HG02798 (cell line): ENCODE measurements around the gene KRTAP5-1.
"Not testable (repeated sequence)": the region's sequence is repeated elsewhere in the genome, so short reads cannot be mapped to it uniquely, and the experiment has no call there.

Experiments
- ATAC-seq: cut with Tn5 transposase; IDR thresholded peaks from one replicate; pipeline ENCODE4 v1.9.1; 2021; ENCODE audit warnings: mild to moderate bottlenecking; ENCODE audit not compliant: unreplicated experiment, poor library complexity

The KRTAP5-1 gene, protein sequence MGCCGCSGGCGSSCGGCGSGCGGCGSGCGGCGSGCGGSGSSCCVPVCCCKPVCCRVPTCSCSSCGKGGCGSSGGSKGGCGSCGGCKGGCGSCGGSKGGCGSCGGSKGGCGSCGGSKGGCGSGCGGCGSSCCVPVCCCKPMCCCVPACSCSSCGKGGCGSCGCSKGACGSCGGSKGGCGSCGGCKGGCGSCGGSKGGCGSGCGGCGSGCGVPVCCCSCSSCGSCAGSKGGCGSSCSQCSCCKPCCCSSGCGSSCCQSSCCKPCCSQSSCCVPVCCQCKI

GRCh38 chr11:1584661-1585370, at the start of gene KRTAP5-1:
Gene KRTAP5-1 (minus strand): TSS chr11:1585283. CDS start chr11:1585249, 34 bp downstream.
- not testable (repeated sequence) for ATAC-seq

- ATAC-seq: no peak
These were observed 48.8 kb upstream of the KRTAP5-1 start for GRCh38 chr11:1633864-1634263.

DNA sequence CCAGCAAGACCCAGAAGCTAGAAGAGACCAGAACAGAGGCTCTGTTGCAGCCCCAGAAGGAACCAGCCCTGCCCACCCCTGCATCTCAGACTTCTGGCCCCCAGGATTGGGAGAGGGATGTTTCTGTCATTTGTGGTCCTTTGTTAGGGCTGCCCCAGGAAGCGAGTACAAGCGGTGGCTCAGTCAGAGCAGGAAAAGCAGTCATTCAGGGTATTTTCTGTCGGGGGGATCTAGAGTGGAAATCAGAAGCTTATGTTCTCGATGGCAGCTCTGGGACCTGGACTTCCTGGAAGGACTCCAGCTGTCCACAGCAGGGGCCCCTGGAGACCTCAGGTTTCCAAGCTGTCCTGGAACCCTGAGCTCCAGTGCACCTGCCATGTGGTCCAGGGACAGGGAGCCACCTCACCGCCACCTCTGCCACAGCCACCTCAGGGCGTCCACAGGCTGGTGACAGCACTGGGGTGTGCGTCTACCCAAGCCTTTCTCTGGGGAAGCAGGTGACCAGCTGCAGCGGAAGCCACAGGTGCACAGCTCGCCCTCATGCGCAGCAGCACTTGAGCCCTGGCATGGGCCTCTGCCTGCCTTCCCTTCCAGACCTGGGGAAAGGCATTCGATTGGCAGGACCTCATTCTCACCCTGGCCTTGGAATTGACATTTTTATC, 47.1 kb upstream of the KRTAP5-1 start:
- no peak for ATAC-seq

DNA sequence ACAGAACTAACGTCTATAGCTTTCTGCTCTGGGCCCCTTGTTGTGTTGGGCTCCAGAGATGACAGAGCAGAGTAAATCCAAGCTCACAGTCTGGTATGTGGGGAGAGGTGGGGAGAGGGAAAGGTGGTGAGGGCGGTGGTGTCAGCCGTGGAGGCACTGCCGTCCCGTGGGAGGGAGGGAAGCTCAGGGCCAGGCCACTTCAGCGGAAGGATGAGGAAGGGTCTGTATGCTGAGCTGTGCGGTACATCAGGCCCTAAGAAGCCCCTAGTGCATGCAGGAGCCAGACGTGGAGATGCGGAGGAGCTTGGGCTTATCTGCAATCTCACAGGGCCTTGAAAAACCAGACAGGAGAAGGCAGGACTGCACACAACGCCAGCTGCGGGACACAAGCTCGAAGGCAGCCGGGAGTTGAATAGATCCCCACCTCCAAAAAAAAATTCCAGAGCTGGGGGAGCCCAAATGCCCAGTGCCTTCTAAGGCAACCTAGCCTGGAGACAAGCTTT, 46.0 kb upstream of the KRTAP5-1 start:
- ATAC-seq: no peak

DNA sequence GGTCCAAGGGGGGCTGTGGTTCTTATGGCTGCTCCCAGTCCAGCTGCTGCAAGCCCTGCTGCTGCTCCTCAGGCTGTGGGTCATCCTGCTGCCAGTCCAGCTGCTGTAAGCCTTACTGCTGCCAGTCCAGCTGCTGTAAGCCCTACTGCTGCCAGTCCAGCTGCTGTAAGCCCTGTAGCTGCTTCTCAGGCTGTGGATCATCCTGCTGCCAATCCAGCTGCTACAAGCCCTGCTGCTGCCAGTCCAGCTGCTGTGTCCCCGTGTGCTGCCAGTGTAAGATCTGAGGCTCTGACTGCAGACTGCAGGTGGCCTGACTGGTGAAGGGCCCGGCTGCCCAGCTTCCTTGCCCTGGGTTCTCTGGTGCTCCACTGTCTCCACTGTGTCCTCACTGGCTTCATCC, 45.2 kb upstream of the KRTAP5-1 start:
- no peak for ATAC-seq

DNA sequence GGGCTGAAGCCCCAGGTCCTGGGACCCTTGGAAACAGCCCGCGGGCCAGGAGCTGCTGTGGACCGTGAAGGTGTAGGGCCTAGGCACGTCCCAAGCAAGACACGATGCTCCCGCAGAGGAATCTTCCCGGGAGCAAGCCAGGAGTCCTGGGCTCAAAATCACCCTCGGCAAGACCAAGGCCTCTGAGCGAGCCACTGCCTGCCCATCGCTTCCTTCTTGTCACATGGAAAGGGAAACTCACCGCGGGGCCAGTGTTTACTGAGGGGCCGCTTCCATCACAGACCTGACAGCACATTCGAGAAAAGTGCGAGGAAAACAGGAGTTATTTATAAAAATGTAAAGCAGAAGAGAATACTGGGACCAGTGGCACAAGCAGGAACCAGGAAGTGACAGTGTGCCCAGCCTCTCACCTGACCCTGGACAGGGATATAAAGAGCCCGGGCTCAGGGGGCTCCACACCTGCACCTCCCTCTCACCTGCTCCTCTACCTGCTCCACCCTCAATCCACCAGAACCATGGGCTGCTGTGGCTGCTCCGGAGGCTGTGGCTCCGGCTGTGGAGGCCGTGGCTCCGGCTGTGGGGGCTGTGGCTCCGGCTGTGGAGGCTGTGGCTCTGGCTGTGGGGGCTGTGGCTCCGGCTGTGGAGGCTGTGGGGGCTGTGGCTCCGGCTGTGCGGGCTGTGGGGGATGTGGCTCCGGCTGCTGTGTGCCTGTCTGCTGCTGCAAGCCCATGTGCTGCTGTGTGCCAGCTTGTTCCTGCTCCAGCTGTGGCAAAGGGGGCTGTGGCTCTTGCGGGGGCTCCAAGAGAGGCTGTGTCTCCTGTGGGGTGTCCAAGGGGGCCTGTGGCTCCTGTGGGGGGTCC, 44.5 kb upstream of the KRTAP5-1 start, which contains the start of gene KRTAP5-5:
Gene KRTAP5-5 (plus strand): TSS at position 450 of the 860 bp plus-strand sequence. CDS start 66 bp downstream, at position 516.
- no peak for ATAC-seq

GRCh38 chr11:1628506-1629325, 43.6 kb upstream of the KRTAP5-1 start:
- no peak for ATAC-seq

DNA sequence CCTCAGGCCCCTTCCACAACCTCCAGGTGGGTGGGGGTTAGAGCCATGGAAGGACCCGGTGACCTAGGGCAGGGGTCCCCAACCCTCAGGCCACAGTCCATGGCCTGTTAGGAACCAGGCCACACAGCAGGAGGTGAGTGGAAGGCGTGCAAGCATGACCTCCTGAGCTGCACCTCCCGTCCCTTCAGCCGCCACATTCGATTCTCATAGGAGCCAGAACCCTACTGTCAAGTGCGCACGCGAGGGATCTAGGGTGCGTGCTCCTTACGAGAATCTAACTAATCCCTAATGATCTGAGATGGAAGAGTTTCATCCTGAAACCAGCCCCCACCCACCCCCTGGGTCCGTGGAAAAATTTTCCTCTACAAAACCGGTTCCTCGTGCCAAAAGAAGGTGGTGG, 40.5 kb upstream of the KRTAP5-1 start:
- ATAC-seq: no peak

- ATAC-seq: no peak
These were observed 39.5 kb upstream of the KRTAP5-1 start for GRCh38 chr11:1624621-1625020.

DNA sequence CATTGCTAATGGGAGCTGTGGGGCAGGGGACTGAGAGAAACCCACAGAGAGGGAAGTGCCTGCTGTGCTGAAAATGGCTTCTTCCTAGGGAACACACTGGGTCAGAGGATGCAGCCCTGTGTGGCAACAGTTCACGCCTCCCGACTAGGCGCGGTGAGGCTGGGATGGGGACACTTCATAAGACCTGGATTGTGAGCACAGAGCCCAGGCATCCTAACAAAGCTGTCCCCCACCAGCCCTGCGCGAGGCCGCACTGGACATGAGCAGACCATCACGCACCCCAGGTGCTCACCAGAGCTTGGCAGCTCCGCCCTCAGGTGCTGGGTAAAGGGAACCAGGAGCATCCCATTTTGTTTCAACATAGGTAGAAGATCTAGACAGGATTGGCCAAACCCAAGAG, 38.6 kb upstream of the KRTAP5-1 start:
- ATAC-seq: no peak

DNA sequence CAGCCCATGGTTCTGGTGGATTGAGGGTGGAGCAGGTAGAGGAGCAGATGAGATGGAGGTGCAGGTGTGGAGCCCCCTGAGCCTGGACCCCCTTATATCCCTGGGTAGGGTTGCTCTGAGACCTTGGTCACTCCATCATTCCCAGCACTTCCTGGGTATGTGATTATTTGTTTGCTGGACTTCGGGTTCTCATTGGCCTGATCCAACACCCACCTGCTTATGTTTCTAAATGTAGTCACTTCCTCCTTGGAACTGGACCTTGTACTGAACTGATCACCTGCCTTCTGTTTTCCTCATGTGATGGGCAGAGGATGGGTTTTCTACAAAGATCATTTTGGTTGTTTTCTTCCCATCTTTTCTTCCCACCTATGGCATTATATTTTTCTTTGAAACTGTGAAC, 37.0 kb upstream of the KRTAP5-1 start, which contains the start of gene KRTAP5-4:
Gene KRTAP5-4 (minus strand): TSS at position 53 of the 400 bp plus-strand sequence. CDS start 45 bp downstream, at position 8.
- no peak for ATAC-seq

GRCh38 chr11:1619449-1619848, 34.4 kb upstream of the KRTAP5-1 start:
- ATAC-seq: no peak

DNA sequence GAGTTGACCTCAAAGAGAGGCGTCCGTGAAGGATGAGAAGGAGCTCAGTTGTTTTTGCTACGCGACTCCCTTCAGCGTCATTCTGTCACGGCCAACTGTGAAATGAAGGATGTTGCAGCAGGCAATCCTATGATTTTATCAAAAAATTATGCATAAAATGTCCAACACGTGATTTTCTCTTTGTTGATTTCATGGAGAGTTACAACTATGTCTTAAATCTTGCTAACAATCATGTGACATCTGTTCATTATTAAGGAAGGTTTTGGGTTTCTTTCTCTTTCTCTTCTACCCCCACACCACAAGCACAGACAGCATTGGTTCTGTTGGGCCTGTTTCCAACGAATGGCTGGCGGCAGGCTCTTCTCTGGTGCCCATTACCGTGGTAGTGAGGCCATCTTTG, 33.1 kb upstream of the KRTAP5-1 start:
- ATAC-seq: no peak

- no peak for ATAC-seq
These were observed 23.3 kb upstream of the KRTAP5-1 start, which contains the start of gene KRTAP5-3 for GRCh38 chr11:1608363-1608762. Gene KRTAP5-3 (minus strand): TSS chr11:1608463. CDS start chr11:1608385, 78 bp downstream.

GRCh38 chr11:1607901-1608300, 22.8 kb upstream of the KRTAP5-1 start:
- ATAC-seq: not testable (repeated sequence)

DNA sequence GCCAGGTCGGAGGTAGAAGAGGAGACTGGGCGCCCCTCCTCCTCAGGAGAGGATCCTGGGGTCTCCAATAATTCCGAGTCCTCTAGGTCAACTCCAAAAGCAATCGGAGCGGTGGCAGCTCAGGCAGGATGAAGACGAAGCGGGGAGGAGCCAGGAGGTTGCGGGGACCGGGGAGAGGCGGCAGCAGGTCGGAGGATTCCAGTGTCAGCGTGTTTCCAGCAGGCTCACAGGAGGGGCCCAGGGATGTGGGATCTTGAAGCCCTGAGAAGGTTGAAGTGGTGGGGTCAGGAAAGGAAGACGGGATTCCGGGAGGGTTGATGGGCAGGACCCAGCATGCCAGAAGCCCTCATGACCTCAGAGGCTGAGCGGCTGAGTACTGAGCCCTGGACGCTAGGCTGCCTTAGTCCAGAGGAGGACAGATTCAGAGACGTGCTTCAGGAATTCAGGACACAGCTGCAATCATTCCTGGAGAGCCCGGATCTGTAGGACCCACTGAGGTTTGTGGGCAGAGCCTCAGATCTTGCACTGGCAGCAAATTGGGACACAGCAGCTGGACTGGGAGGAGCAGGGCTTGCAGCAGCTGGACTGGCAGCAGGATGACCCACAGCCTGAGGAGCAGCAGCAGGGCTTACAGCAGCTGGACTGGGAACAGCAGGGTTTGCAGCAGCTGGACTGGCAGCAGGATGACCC, 22.2 kb upstream of the KRTAP5-1 start:
- ATAC-seq: not testable (repeated sequence)

DNA sequence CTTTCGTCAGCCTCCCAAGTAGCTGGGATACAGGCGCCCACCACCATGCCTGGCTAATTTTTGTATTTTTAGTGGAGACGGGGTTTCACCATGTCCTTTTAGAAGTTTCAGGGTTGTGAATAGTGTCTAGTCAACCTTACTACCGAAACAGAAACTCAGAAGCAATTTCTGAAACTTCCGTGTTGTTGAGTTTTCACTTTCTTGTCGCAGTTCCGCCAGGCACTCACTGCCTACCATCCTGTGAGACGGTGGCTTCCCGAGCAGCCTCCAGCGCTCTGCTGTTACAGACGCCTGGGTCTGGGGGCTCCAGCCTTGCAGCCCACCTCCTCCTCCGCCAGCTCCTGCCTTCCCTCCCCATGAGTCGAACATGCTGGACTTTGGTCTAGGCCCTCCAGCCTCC, 20.8 kb upstream of the KRTAP5-1 start:
- peak; percentile 87 for ATAC-seq

DNA sequence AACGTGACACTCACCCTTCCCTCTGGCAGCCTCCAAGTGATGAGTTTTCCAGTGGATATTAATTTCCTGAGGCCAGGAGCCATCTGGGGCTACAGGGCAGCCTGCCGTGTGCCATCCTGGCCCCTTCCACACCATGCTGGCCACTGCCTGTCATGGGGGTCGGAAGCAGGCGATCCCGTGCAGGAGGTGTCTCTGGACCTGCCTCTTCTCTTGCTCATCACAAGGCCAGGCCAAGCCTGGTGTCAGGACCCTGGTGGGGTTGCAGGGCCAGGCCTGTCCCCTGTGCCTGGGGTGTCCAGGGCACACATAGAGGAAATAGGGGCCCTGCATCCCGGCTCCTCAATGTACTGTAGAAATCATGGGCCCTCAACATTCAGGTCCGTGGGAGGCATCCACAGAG, 19.6 kb upstream of the KRTAP5-1 start:
- ATAC-seq: no peak
